ENCODE measurements around the gene NIPBL. TPM values are rescaled to one million over a fixed set of nuclear protein-coding genes. Genes with fewer than 3 reads are reported as not detected.

NIPBL gene
- total and polyA plus RNA-seq, 2 of the 8 experiments (the other 6 are each of a cell fraction or from before 2014, with no cell fraction given): 21.1 to 53.5 TPM

- TF ChIP-seq ATF3 (IDR thresholded peaks at IDR 0.05; ENCODE audit: insufficient read depth, low read depth, low read length): no peak
These were observed 122.0 kb downstream of the NIPBL start (continued) for GRCh38 chr5:36998578-36998977.

Data from H1 (cell line).